Activated CD4-positive, alpha-beta T cell treated with anti-CD3 and anti-CD28 coated beads, Interleukin-2, amount 50 U/mL, for 48 hours (primary cell): ENCODE results near the gene ORC3.
"Not testable (repeated sequence)": the region's sequence is repeated elsewhere in the genome, so short reads cannot be mapped to it uniquely, and the experiment has no call there.

Experiments used
- DNase-seq, 2 experiments: peaks; one replicate each; pipeline ENCODE4 v3.0.0-alpha.2; 2020

ORC3 gene

DNA sequence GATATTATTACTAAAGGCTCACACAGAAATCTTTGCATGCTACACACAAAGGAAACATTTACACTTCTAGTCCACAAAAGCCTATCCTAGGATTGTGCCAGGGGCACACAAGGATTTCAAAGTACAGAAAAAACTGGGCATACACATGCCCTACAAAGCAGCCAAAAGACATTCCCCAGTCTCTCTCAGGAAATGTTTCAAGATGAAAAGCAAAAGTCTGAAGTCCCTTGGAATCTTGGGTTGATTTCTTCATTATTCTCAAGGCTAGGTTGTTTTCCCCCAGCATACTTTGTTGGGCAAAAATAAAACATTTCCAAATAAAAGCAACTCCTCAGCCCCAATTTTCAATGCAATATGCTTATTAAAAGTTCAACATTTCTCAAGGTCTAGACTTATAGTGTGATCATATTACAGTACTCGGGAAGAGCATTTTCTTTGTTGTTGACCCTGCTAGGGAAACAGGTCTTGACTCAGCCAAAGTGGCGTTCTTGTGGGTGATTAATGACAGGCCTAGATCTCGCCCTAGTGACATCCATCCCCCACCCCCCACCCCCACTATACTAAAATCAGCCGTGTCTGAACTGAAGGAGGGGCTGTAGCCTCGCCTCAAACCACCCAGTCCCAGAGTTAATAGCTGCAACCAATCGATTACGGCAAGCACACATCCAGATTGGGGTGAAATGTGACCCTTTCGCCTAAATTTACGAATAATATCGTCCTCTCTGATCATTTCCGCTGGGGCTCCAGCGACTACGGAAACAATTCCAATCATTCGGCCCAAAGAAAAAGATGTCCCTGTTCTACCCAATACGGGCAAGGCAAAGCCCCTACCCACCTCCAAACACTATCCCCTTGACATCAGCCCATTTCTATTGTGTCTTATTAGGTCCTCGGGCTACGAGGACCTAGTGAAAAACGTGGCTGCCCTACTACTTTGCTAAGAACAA lies 110.7 kb downstream of the ORC3 start:
- peak in 1 of 2 experiments; percentile 45 for DNase-seq

DNA sequence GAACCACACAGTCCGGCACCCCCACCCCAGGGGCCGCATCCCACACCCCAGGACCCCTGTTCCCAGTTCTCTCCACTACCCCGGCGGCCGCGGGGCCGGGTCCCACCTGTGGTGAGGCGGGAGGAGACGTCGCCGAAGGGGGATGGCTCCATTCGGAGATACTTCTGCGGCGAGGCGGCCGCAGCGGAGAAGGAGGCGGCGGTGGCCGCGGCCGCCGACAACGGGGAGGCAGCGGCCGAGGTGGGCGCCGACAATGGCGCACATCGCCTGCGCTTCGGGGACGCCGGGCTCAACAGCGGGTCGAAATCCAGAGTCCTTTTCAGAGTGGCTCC lies 111.4 kb downstream of the ORC3 start:
- peak; percentile 30 to 42 for DNase-seq

GRCh38 chr6:87701676-87702588 lies 112.0 kb downstream of the ORC3 start, which contains the start of gene AKIRIN2:
Gene AKIRIN2 (minus strand): TSS chr6:87702233. CDS start chr6:87701684, 549 bp downstream.
- peak; percentile 94 to 97 for DNase-seq

- no peak for DNase-seq
Measured at GRCh38 chr6:87702589-87702945, 112.6 kb downstream of the ORC3 start.

DNA sequence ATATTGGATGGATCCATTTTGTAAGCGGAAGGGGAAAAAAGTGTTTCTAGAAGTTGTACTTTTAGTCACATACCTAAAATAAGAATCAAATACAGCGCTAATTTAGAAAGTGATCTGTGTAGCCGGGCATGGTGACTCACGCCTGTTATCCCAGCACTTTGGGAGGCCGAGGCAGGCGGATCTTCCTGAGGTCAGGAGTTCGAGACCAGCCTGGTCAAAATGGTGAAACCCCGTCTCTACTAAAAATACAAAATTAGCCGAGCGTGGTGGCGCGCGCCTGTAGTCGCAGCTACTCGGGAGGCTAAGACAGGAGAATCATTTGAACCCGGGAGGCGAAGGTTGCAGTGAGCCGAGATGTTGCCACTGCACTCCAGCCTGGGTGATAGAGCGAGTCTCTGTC lies 113.1 kb downstream of the ORC3 start:
- not testable (repeated sequence) for DNase-seq

DNA sequence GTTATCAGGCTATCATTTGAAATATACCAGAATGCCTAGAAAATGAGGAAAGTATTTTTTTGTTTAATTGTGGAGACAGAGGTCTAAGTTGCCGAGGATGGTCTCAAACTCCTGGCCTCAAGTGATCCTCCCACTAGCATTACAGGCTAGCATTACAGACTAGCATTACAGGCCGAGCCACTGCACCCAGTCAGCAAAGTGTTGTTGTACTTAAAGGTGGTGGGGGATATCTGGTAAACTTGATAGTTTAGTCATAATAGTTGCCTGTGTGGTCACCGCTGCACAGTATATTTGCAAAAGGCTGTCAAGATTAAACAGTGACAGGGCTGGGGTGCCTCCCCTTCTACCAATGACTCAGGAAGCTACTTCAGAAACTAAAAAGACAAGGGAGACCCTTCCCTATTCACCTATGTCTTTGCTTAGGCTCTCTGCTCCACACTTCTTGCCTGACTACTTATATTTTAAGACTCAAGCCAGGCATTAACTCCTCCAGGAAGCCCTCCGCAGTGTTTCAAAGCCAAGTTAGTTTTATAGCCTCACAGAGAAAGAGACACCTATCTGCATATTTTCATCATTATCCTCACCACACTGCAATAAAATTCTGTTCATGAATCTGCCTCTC lies 115.2 kb downstream of the ORC3 start:
- peak; percentile 53 to 69 for DNase-seq

DNA sequence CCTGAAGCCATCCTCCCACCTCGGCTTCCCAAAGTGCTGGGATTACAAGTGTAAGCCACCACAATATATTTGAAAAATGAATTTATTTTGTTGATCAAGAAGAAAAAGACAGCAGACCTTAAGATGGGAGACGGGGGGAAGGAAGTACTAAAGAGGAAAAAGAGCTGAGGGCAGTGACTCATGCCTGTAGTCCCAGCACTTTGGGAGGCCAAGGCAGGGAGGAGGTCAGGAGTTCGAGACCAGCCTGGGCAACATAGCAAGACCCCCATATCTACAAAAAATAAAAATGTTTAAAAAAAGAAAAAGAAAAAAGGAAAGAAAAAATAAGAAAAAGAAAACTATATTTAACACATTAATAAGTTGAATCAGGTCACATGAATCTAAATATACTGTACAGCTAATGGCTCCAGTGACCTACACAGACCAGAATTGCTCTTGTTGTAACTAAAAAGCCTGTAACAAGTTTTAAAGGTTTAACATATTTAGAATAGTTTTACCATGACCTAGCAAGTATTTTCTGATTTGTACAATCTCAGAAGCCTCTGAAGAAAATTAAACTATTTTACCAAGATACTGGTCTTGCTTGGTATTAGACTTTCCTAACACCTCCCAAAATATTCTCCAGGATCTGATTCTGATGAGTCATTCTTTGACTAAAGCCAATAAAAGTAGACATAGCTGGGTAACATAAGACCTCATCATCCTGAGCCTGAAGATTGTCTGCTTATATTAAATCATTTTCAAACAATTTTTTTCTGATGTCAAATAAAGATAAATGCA lies 116.4 kb downstream of the ORC3 start:
- DNase-seq = no peak

DNA sequence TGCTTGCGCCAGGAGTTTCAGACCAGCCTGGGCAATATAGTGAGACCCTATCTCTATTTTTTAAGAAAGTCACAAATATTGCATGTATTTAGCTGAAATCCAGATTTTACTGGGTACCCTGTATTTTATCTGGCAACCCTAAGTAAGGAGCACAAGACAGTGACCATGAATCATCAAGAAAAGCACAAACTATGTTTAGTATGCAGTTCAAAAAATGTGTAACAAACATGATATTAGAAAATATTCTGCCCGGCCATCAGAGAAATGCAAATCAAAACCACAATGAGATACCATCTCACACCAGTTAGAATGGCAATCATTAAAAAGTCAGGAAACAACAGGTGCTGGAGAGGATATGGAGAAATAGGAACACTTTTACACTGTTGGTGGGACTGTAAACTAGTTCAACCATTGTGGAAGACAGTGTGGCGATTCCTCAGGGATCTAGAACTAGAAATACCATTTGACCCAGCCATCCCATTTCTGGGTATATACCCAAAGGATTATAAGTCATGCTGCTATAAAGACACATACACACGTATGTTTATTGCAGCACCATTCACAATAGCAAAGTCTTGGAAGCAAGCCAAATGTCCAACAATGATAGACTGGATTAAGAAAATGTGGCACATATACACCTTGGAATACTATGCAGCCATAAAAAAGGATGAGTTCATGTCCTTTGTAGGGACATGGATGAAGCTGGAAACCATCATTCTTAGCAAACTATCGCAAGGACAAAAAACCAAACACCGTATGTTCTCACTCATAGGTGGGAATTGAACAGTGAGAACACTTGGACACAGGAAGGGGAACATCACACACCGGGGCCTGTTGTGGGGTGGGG lies 118.9 kb downstream of the ORC3 start:
- DNase-seq = not testable (repeated sequence)

- DNase-seq = no peak
Measured at GRCh38 chr6:87710090-87710489, 120.2 kb downstream of the ORC3 start.

- DNase-seq = not testable (repeated sequence)
Measured at GRCh38 chr6:87712713-87713112, 122.8 kb downstream of the ORC3 start.

- no peak for DNase-seq
Measured at GRCh38 chr6:87714093-87714842, 124.3 kb downstream of the ORC3 start.
